ENCODE results near the gene IFT57. TPM values are rescaled to one million over a fixed set of nuclear protein-coding genes. Genes with fewer than 3 reads are reported as not detected.
"Not testable (repeated sequence)": the region's sequence is repeated elsewhere in the genome, so short reads cannot be mapped to it uniquely, and the experiment has no call there.

IFT57 gene
- 28.4 and 38.4 TPM in 2 replicates for total RNA-seq
- 55.8 and 70.8 TPM in 2 replicates for polyA plus RNA-seq

- Histone ChIP-seq H4K20me1 (ENCODE audit: insufficient read depth, poor library complexity, severe bottlenecking) (no peaks in the 10 kb centered on the region), H2AFZ (peak within 1 kb of the TSS; percentile 72), H3K9me3 (ENCODE audit: low read depth) (no peaks in the 10 kb centered on the region), H3K4me2 (peak within 1 kb of the TSS; percentile 80), H3K4me1 (ENCODE audit: insufficient read depth) (peaks cover 22% of the 10 kb centered on the region), H3K79me2 (peaks cover 24% of the 10 kb centered on the region), H3K4me3 (peak within 1 kb of the TSS; percentile 61), H3K27ac (peak within 1 kb of the TSS; percentile 77), H3K27me3 (no peaks in the 10 kb centered on the region), H3K36me3 (replicated peaks; ENCODE audit: insufficient read depth, low read depth) (no peaks in the 10 kb centered on the region), H3K9me2 (replicated peaks; ENCODE audit: insufficient read depth) (no peaks in the 10 kb centered on the region)
- under 1% methylated on average over 51 of the region's 57 CpGs for WGBS (ENCODE audit: low lambda C conversion rate, missing lambda C conversion rate)
- TF ChIP-seq EZH2phosphoT487 (IDR thresholded peaks at IDR 0.05; ENCODE audit: low read depth, severe bottlenecking, unreplicated experiment) (no peak), CTCF (IDR thresholded peaks at IDR 0.05; ENCODE audit: poor library complexity) (no peak)
- DNase-seq (ENCODE audit: low spot score): peak; percentile 98
Measured at GRCh38 chr3:108221911-108222852, at the start of gene IFT57. IFT57 (minus strand) TSS chr3:108222424; CDS start chr3:108222322, 102 bp downstream.

- Histone ChIP-seq H3K9me2 (replicated peaks; ENCODE audit: insufficient read depth) (no peaks in the 10 kb centered on the region), H3K4me3 (no peak overlapping the region), H3K4me1 (ENCODE audit: insufficient read depth) (peaks cover 10% of the 10 kb centered on the region), H3K27ac (no peak overlapping the region), H3K27me3 (no peaks in the 10 kb centered on the region), H3K4me2 (no peak overlapping the region), H3K36me3 (replicated peaks; ENCODE audit: insufficient read depth, low read depth) (no peaks in the 10 kb centered on the region), H4K20me1 (ENCODE audit: insufficient read depth, poor library complexity, severe bottlenecking) (no peaks in the 10 kb centered on the region), H3K79me2 (no peaks in the 10 kb centered on the region), H3K9me3 (ENCODE audit: low read depth) (no peaks in the 10 kb centered on the region), H2AFZ (no peak overlapping the region)
- TF ChIP-seq CTCF (IDR thresholded peaks at IDR 0.05; ENCODE audit: poor library complexity) (no peak), EZH2phosphoT487 (IDR thresholded peaks at IDR 0.05; ENCODE audit: low read depth, severe bottlenecking, unreplicated experiment) (no peak), EZH2 (IDR thresholded peaks at IDR 0.05; ENCODE audit: borderline replicate concordance) (no peak)
- 66% methylated on average over 2 of the region's 2 CpGs for WGBS (ENCODE audit: low lambda C conversion rate, missing lambda C conversion rate)
- DNase-seq (ENCODE audit: low spot score): no peak
Measured at GRCh38 chr3:108271626-108272025, 49.4 kb upstream of the IFT57 start.

GRCh38 chr3:108268235-108268634 lies 46.0 kb upstream of the IFT57 start:
- H4K20me1 ChIP-seq (ENCODE audit: insufficient read depth, poor library complexity, severe bottlenecking); H3K4me1 ChIP-seq (ENCODE audit: insufficient read depth); DNase-seq (ENCODE audit: low spot score); H2AFZ ChIP-seq; H3K4me3 ChIP-seq; H3K36me3 ChIP-seq (replicated peaks; ENCODE audit: insufficient read depth, low read depth); H3K79me2 ChIP-seq; H3K9me2 ChIP-seq (replicated peaks; ENCODE audit: insufficient read depth); H3K9me3 ChIP-seq (ENCODE audit: low read depth); H3K27me3 ChIP-seq; H3K4me2 ChIP-seq; H3K27ac ChIP-seq: not testable (repeated sequence)
- WGBS (ENCODE audit: low lambda C conversion rate, missing lambda C conversion rate): 97% methylated on average over 3 of the region's 3 CpGs

GRCh38 chr3:108264534-108265298 lies 42.5 kb upstream of the IFT57 start:
- H3K4me1 ChIP-seq (ENCODE audit: insufficient read depth); H3K36me3 ChIP-seq (replicated peaks; ENCODE audit: insufficient read depth, low read depth); H3K79me2 ChIP-seq; H3K9me2 ChIP-seq (replicated peaks; ENCODE audit: insufficient read depth); H3K27me3 ChIP-seq; H3K9me3 ChIP-seq (ENCODE audit: low read depth); H3K4me2 ChIP-seq; DNase-seq (ENCODE audit: low spot score); H2AFZ ChIP-seq; H4K20me1 ChIP-seq (ENCODE audit: insufficient read depth, poor library complexity, severe bottlenecking); H3K4me3 ChIP-seq; H3K27ac ChIP-seq: not testable (repeated sequence)
- WGBS (ENCODE audit: low lambda C conversion rate, missing lambda C conversion rate): 72% methylated on average over 5 of the region's 5 CpGs
